ENCODE measurements around the gene GALNT17.

DNA sequence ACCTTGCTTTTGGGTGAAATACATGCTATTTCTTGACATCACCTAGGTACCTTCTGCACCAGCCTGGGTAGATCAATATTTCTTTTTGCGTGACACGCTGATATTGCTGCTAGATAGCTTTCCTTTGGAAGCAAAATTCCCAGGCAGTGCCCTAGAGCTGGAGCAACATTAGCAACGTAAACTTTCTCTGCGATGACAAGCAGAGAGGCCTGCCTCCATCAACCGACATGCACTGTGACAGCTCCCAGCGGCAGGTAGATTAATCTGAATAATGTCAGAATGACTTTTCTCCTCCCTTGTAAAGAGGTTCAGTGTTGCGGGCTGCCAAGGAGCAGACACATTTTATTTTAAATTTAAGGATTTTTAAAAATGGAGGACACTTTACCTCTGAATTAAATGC is 307.4 kb downstream of the GALNT17 start:
- TF ChIP-seq POLR2A (IDR thresholded peaks at IDR 0.05) (no peak), POLR2AphosphoS5 (IDR thresholded peaks at IDR 0.05) (no peak)
- TF ChIP-seq, protein P1, sequence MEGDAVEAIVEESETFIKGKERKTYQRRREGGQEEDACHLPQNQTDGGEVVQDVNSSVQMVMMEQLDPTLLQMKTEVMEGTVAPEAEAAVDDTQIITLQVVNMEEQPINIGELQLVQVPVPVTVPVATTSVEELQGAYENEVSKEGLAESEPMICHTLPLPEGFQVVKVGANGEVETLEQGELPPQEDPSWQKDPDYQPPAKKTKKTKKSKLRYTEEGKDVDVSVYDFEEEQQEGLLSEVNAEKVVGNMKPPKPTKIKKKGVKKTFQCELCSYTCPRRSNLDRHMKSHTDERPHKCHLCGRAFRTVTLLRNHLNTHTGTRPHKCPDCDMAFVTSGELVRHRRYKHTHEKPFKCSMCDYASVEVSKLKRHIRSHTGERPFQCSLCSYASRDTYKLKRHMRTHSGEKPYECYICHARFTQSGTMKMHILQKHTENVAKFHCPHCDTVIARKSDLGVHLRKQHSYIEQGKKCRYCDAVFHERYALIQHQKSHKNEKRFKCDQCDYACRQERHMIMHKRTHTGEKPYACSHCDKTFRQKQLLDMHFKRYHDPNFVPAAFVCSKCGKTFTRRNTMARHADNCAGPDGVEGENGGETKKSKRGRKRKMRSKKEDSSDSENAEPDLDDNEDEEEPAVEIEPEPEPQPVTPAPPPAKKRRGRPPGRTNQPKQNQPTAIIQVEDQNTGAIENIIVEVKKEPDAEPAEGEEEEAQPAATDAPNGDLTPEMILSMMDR (IDR thresholded peaks at IDR 0.05) = no peak

All from breast epithelium (tissue), 3 donors.